K562 (cell line): ENCODE data around the gene SAMD11. TPM values are rescaled to one million over a fixed set of nuclear protein-coding genes. Genes with fewer than 3 reads are reported as not detected.

Experiments used
- EGR1 ChIP-seq: fragments of 450-650 bp; conservative IDR thresholded peaks from 2 replicates; pipeline ENCODE4 v1.6.1; 2017; ENCODE audit warnings: mild to moderate bottlenecking
- SAP30 ChIP-seq: fragments of 200-600 bp; sonication (generic); IDR thresholded peaks from 2 replicates; pipeline ENCODE4 v1.6.1; 2012; ENCODE audit warnings: borderline replicate concordance, low read depth, mild to moderate bottlenecking, moderate library complexity, low read length, control low read depth, inconsistent platforms; ENCODE audit not compliant: insufficient read depth, poor library complexity, severe bottlenecking
- SNIP1 ChIP-seq: fragments of 450-650 bp; IDR thresholded peaks from 2 replicates; pipeline ENCODE4 v1.7.1; 2017; ENCODE audit warnings: low read depth, mild to moderate bottlenecking
- ZFP30 ChIP-seq: fragments of 250-450 bp; sonication (Bioruptor Pico); IDR thresholded peaks from 2 replicates; pipeline ENCODE4 v1.8.0; 2022; ENCODE audit warnings: moderate library complexity, mild to moderate bottlenecking, inconsistent platforms, borderline replicate concordance
- ZNF584 ChIP-seq: fragments of 200-800 bp; sonication (Bioruptor generic); IDR thresholded peaks from 2 replicates; pipeline ENCODE4 v1.6.1; 2016; ENCODE audit warnings: low read depth, mild to moderate bottlenecking, missing genetic modification characterization, missing compliant biosample characterization
- polyA plus RNA-seq, 8 experiments: library from polyadenylated mRNA; depleted of rRNA in 4 of 8; stranded (reverse) in 5 of 8; unstranded in 3 of 8; fragments of >200 nt; fragmentation: Nextera tagmentation in 2 of 8; fragmentation: Illumina TruSeq in 1 of 8; extraction: Ambion mirVana in 2 of 8; extraction: Trizol in 1 of 8; gene quantifications; 2 replicates each; pipeline versions ENCODE4 v1.2.1 to v1.2.3, GENCODE V29; 2011 to 2014; ENCODE audit warnings: inconsistent platforms in 1 of 8, missing spikeins in 1 of 8
- total RNA-seq, 7 experiments: library from RNA; depleted of rRNA in 6 of 7; stranded (reverse); fragments of >200 nt in 6 of 7; fragmentation: Illumina TruSeq in 2 of 7; extraction: Trizol in 2 of 7; gene quantifications; 2 replicates each; pipeline versions ENCODE4 v1.2.1 to v1.2.3, GENCODE V29; 2011 to 2021; ENCODE audit warnings: low replicate concordance in 1 of 7
- TF ChIP-seq, protein P1 (sequence below): sonication (generic); formaldehyde crosslinking; IDR thresholded peaks from 2 replicates; pipeline ENCODE4 v1.8.0; 2023; ENCODE audit warnings: mild to moderate bottlenecking, missing genetic modification reagents
- TF ChIP-seq, protein P2 (sequence below), 3 experiments: fragments of 200-800 bp in 1 of 3; sonication (Bioruptor generic) in 1 of 3; sonication (generic) in 1 of 3; formaldehyde crosslinking in 1 of 3; IDR thresholded peaks; 2 replicates each; pipeline versions ENCODE4 v1.6.1 to v1.8.0; 2016 to 2022; ENCODE audit warnings: mild to moderate bottlenecking in 2 of 3, missing compliant biosample characterization in 2 of 3, missing genetic modification characterization in 2 of 3, missing genetic modification reagents in 1 of 3
- TF ChIP-seq, protein P3 (sequence below): fragments of 450-650 bp; IDR thresholded peaks from 2 replicates; pipeline ENCODE4 v1.6.1; 2016; ENCODE audit warnings: mild to moderate bottlenecking, moderate library complexity

Gene SAMD11
- total and polyA plus RNA-seq, 9 of the 15 experiments (the other 6 are each of a cell fraction or from before 2014, with no cell fraction given), result 0.07 to 0.82 (median 0.11) TPM; not detected in 2

DNA sequence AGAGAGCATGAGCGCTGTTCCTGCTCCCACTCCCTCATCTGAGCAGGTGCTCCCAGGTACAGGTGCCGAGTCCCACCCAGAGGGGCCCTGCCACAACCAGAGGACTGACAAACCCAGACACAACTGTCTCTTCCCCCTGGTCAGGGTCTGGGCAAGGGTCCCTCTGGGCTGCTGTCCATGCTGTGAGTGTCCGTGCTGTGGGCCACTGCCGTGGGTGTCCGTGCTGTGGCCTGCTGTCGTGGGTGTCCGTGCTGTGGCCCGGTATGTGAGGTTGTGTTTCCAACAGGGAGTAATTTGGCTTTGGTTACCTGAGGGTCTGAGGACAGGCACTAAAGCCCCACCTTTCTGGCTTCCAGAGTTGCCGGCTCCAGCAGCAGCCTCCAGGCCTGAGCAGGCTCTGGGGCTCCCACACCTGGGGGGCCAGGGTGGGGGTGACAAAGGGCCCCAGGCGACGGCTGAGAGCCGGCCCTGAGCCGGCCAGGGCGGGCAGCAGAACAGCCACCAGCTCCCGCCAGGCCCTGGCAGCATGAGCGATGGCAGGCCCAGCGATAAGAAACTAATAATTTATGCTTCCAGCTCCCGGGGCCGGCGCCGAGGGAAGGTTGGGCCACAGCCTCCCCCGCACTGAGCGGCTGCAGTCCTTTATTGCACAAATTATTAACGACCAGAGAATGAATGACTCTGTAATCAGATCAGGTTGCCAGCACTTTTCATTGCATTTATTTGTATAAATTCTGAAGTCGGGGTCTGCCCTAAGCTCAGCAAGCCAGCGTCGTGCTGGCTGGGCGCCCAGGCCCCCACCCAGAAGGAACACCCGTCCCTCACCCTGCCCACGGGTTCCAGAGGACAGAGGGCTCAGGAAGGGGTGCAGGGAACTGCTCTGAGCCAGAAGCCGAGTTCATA lies 7.3 kb upstream of the SAMD11 start (continued):
- TF ChIP-seq, protein P1, sequence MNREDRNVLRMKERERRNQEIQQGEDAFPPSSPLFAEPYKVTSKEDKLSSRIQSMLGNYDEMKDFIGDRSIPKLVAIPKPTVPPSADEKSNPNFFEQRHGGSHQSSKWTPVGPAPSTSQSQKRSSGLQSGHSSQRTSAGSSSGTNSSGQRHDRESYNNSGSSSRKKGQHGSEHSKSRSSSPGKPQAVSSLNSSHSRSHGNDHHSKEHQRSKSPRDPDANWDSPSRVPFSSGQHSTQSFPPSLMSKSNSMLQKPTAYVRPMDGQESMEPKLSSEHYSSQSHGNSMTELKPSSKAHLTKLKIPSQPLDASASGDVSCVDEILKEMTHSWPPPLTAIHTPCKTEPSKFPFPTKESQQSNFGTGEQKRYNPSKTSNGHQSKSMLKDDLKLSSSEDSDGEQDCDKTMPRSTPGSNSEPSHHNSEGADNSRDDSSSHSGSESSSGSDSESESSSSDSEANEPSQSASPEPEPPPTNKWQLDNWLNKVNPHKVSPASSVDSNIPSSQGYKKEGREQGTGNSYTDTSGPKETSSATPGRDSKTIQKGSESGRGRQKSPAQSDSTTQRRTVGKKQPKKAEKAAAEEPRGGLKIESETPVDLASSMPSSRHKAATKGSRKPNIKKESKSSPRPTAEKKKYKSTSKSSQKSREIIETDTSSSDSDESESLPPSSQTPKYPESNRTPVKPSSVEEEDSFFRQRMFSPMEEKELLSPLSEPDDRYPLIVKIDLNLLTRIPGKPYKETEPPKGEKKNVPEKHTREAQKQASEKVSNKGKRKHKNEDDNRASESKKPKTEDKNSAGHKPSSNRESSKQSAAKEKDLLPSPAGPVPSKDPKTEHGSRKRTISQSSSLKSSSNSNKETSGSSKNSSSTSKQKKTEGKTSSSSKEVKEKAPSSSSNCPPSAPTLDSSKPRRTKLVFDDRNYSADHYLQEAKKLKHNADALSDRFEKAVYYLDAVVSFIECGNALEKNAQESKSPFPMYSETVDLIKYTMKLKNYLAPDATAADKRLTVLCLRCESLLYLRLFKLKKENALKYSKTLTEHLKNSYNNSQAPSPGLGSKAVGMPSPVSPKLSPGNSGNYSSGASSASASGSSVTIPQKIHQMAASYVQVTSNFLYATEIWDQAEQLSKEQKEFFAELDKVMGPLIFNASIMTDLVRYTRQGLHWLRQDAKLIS (CRISPR knock-in tag), result no peak
- no peak for TF ChIP-seq SAP30
- peak; percentile 45 for TF ChIP-seq EGR1
- TF ChIP-seq, protein P2, sequence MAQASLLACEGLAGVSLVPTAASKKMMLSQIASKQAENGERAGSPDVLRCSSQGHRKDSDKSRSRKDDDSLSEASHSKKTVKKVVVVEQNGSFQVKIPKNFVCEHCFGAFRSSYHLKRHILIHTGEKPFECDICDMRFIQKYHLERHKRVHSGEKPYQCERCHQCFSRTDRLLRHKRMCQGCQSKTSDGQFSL (CRISPR knock-in tag; IDR thresholded peaks at IDR 0.05), result peak; percentile 18; the same call in 1 of the 2 replicates
- TF ChIP-seq, protein P2 (tag; IDR thresholded peaks at IDR 0.05), result no peak
- TF ChIP-seq, protein P3, sequence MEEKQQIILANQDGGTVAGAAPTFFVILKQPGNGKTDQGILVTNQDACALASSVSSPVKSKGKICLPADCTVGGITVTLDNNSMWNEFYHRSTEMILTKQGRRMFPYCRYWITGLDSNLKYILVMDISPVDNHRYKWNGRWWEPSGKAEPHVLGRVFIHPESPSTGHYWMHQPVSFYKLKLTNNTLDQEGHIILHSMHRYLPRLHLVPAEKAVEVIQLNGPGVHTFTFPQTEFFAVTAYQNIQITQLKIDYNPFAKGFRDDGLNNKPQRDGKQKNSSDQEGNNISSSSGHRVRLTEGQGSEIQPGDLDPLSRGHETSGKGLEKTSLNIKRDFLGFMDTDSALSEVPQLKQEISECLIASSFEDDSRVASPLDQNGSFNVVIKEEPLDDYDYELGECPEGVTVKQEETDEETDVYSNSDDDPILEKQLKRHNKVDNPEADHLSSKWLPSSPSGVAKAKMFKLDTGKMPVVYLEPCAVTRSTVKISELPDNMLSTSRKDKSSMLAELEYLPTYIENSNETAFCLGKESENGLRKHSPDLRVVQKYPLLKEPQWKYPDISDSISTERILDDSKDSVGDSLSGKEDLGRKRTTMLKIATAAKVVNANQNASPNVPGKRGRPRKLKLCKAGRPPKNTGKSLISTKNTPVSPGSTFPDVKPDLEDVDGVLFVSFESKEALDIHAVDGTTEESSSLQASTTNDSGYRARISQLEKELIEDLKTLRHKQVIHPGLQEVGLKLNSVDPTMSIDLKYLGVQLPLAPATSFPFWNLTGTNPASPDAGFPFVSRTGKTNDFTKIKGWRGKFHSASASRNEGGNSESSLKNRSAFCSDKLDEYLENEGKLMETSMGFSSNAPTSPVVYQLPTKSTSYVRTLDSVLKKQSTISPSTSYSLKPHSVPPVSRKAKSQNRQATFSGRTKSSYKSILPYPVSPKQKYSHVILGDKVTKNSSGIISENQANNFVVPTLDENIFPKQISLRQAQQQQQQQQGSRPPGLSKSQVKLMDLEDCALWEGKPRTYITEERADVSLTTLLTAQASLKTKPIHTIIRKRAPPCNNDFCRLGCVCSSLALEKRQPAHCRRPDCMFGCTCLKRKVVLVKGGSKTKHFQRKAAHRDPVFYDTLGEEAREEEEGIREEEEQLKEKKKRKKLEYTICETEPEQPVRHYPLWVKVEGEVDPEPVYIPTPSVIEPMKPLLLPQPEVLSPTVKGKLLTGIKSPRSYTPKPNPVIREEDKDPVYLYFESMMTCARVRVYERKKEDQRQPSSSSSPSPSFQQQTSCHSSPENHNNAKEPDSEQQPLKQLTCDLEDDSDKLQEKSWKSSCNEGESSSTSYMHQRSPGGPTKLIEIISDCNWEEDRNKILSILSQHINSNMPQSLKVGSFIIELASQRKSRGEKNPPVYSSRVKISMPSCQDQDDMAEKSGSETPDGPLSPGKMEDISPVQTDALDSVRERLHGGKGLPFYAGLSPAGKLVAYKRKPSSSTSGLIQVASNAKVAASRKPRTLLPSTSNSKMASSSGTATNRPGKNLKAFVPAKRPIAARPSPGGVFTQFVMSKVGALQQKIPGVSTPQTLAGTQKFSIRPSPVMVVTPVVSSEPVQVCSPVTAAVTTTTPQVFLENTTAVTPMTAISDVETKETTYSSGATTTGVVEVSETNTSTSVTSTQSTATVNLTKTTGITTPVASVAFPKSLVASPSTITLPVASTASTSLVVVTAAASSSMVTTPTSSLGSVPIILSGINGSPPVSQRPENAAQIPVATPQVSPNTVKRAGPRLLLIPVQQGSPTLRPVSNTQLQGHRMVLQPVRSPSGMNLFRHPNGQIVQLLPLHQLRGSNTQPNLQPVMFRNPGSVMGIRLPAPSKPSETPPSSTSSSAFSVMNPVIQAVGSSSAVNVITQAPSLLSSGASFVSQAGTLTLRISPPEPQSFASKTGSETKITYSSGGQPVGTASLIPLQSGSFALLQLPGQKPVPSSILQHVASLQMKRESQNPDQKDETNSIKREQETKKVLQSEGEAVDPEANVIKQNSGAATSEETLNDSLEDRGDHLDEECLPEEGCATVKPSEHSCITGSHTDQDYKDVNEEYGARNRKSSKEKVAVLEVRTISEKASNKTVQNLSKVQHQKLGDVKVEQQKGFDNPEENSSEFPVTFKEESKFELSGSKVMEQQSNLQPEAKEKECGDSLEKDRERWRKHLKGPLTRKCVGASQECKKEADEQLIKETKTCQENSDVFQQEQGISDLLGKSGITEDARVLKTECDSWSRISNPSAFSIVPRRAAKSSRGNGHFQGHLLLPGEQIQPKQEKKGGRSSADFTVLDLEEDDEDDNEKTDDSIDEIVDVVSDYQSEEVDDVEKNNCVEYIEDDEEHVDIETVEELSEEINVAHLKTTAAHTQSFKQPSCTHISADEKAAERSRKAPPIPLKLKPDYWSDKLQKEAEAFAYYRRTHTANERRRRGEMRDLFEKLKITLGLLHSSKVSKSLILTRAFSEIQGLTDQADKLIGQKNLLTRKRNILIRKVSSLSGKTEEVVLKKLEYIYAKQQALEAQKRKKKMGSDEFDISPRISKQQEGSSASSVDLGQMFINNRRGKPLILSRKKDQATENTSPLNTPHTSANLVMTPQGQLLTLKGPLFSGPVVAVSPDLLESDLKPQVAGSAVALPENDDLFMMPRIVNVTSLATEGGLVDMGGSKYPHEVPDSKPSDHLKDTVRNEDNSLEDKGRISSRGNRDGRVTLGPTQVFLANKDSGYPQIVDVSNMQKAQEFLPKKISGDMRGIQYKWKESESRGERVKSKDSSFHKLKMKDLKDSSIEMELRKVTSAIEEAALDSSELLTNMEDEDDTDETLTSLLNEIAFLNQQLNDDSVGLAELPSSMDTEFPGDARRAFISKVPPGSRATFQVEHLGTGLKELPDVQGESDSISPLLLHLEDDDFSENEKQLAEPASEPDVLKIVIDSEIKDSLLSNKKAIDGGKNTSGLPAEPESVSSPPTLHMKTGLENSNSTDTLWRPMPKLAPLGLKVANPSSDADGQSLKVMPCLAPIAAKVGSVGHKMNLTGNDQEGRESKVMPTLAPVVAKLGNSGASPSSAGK, result no peak
- TF ChIP-seq ZFP30 (CRISPR knock-in tag), result no peak
- no peak for TF ChIP-seq ZNF584 (CRISPR knock-in tag)
- TF ChIP-seq SNIP1, result no peak
